Fibroblast of the aortic adventitia (primary cell): Measurements from ENCODE around the gene PAX4. TPM values are rescaled to one million over a fixed set of nuclear protein-coding genes. Genes with fewer than 3 reads are reported as not detected.
"Not testable (repeated sequence)": the region's sequence is repeated elsewhere in the genome, so short reads cannot be mapped to it uniquely, and the experiment has no call there.

Experiments used
- DNase-seq: peaks from one replicate; pipeline ENCODE4 v3.0.0-alpha.2; 2010; ENCODE audit warnings: low read depth
- H3K4me3 ChIP-seq: 2 replicates; pipeline ENCODE4 v1.5.1; 2011; ENCODE audit warnings: low read depth, mild to moderate bottlenecking, control low read depth, low read length, moderate library complexity
- CTCF ChIP-seq: IDR thresholded peaks from 2 replicates; pipeline ENCODE4 v1.5.1; 2011; ENCODE audit warnings: mild to moderate bottlenecking, low read length, control low read depth, inconsistent platforms; ENCODE audit not compliant: insufficient read depth
- total RNA-seq: library from RNA; depleted of rRNA; stranded (reverse); fragments of >200 nt; gene quantifications from 2 replicates; pipeline ENCODE4 v1.2.3, GENCODE V29; 2012; ENCODE audit warnings: low replicate concordance

PAX4 gene
- total RNA-seq, 1 donor, result not detected

GRCh38 chr7:127582361-127582760 is 35.6 kb downstream of the PAX4 start:
- peak; percentile 30 for DNase-seq
- H3K4me3 ChIP-seq, result peak overlapping the region; percentile 10
- TF ChIP-seq CTCF, result no peak

DNA sequence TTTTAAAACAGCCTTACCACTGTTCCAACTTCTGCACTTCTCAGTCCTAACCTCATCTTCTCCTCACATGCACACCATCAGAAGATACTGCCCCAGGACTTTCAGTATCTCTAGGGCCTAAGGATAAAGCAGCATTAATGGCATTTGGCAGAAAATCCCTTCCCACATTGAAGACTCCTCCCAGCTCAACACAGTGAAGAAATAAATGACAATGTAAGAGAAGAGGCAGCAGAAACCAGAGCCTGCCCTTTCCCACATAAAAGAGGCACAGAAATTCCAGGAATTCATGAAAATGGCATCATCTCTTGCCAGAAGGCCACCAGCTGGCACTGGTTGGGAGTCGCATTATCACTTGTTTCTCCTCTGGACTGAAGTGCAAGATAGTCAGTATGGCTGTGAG is 36.2 kb downstream of the PAX4 start:
- H3K4me3 ChIP-seq, result no peak overlapping the region
- DNase-seq, result peak; percentile 23
- no peak for TF ChIP-seq CTCF

GRCh38 chr7:127580612-127581011 is 37.3 kb downstream of the PAX4 start:
- no peak for DNase-seq
- TF ChIP-seq CTCF, result no peak
- H3K4me3 ChIP-seq, result no peak overlapping the region

- DNase-seq, result peak; percentile 17
- H3K4me3 ChIP-seq, result no peak overlapping the region
Measured at GRCh38 chr7:127578711-127579275, 39.1 kb downstream of the PAX4 start.

GRCh38 chr7:127578036-127578684 is 39.8 kb downstream of the PAX4 start:
- peak; percentile 35 for TF ChIP-seq CTCF
- DNase-seq, result peak; percentile 58
- H3K4me3 ChIP-seq, result no peak overlapping the region

More at GRCh38 chr7:127578711-127579275, 39.1 kb downstream of the PAX4 start:
- TF ChIP-seq CTCF, result no peak

GRCh38 chr7:127571741-127572505 is 46.0 kb downstream of the PAX4 start:
- no peak for TF ChIP-seq CTCF
- no peak overlapping the region for H3K4me3 ChIP-seq
- no peak for DNase-seq

- H3K4me3 ChIP-seq, DNase-seq: not testable (repeated sequence)
Measured at GRCh38 chr7:127568034-127568433, 49.9 kb downstream of the PAX4 start.
